Endometrial microvascular endothelial cells (primary cell): ENCODE results near the gene PPID. TPM values are rescaled to one million over a fixed set of nuclear protein-coding genes. Genes with fewer than 3 reads are reported as not detected.
"Not testable (repeated sequence)": the region's sequence is repeated elsewhere in the genome, so short reads cannot be mapped to it uniquely, and the experiment has no call there.

Source experiments
- in situ Hi-C: cut with HindIII; loops from 2 replicates; pipeline ENCODE4 v1.10.0; 2017; ENCODE audit warnings: low sequenced_read_pairs, low pct_unique_long_range_greater_than_20kb; ENCODE audit errors: inconsistent ontology term
- total RNA-seq: library from RNA; depleted of rRNA; stranded (reverse); fragments of >200 nt; gene quantifications from one replicate; pipeline ENCODE4 v1.2.3, GENCODE V29; 2015; ENCODE audit errors: inconsistent ontology term

The PPID gene
- total RNA-seq, 1 donor from 2014 or later, result 37.0 TPM

DNA sequence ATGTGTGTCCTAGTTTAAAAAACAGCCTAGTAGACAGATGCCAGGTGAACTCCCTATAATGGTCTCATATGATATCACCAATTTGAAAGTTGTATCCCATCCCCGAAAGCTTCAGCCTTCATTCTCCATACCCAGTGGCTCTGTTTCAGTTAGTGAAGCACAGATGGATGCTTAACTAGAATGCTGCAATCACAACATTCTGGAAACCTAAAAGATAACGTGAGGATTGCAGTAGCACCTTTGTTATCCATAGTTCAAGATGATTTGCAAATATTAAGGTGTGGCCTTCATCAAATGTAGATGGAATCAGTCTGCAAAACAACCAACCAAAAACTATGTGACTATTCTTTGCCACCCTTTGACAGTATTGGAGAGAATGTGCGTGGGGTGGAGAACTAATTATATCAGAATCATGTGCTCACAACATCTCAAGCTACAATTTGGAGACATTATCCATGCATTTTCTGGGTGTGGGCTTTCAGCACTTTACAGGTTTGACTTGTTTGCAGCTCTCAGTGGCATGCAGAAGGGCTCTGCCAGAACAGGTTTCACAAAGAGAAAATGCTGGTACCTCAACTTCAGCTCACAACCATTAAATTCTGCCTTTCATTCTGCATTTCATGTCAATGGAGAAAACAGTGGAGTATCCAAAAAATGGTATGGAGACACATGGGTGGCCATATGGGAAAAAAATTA, 18.3 kb upstream of the PPID start:
- in situ Hi-C loops, result no loop called here

- in situ Hi-C loops, result no loop called here
Observed at GRCh38 chr4:158739600-158739999, 16.4 kb upstream of the PPID start.

DNA sequence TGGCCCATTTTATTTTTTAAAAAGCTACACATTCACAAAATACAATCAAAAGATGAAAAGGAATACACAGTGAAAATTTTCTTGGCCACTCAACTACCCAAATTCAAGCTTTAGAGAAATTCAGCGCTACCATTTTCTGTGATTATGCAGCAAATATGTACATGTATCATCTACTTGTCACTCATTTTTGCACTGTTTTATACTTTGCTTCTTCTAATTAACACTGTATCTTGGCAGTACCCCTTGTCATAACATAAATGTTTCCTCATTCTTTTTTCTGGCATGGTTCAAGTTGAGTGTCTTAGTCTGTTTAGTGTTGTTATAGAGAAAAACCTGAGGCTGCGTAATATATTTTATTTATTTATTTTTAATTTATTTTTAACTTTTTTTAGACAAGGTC, 15.7 kb upstream of the PPID start:
- in situ Hi-C loops, result no loop called here

DNA sequence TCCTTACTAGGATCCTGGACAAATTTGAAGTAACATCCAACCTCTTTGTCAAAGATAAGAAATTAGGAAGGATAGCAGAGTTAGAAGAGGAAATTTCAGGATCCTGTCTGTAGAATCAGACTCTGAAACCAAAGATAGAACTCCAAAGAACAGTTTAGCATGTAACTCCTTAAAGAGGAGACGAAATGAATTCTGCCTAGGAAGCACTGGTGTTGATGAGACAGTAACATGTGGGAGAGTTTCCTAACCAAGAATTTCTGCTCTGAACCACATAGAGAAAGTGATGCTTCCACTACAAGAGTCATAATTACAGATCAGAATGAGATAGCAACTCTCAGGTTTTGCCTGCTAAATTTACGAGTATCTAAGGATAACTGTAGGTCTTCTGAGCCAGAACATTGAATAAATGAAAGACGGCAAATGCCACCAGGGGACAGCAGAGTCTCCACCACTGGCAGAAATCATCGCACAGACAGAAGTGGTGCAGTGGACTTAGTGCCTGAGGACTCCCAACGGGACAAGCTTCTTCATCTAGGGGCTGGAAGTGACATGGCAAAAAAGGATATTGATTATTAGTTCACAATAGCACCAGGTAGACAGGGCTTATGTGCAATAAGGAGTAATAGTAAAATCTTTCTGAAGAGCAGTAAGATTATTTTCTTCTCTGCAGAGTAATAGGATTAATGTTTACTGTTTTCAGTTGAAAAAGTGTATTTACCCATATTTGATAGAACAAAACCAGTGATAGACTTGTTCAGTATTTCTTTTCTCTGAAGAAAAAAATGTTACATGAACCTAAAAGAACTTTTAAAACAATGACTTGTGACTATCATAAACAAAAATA, 6.7 kb upstream of the PPID start:
- in situ Hi-C loops, result no loop called here

DNA sequence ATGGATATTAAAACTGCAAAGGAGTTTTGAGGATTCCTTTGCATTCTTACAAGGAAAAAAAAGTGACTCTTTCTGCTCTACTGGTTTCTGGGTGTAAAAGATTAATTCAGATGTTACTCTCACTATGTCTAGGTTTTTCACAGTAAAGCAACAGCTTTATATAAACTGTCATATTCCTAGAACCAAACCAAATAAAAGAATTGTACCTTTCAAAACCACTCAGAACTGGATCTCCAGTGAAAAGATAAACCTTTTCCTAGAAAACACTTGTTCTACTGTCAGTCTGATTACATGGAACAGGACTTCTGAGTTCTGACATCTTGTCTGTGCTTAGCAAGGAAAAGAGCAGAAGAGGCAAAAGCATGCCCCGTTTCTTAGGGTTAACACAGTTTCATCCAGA, 5.0 kb upstream of the PPID start:
- in situ Hi-C loops, result no loop called here

GRCh38 chr4:158726633-158727032, 3.4 kb upstream of the PPID start:
- in situ Hi-C loops, result no loop called here

DNA sequence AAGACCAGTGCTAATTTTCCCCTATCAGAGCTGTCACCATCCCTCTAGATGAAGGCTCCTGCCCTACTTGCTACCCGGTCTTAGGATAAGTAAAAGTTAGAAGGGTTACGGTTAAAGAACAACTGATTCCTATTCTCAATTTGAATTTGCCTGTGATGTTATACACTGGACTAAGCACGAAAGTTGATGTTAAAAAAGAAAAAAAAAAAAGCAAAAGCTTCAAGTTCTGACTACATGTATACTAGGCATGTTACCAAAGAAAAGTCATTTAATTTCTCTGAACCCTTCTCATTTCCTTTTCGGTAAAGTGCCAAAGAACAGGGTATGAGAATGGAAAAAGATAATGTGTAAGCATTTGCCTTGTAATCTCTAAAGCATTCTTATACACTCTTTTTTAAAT, 1.4 kb upstream of the PPID start:
- in situ Hi-C loops, result no loop called here

DNA sequence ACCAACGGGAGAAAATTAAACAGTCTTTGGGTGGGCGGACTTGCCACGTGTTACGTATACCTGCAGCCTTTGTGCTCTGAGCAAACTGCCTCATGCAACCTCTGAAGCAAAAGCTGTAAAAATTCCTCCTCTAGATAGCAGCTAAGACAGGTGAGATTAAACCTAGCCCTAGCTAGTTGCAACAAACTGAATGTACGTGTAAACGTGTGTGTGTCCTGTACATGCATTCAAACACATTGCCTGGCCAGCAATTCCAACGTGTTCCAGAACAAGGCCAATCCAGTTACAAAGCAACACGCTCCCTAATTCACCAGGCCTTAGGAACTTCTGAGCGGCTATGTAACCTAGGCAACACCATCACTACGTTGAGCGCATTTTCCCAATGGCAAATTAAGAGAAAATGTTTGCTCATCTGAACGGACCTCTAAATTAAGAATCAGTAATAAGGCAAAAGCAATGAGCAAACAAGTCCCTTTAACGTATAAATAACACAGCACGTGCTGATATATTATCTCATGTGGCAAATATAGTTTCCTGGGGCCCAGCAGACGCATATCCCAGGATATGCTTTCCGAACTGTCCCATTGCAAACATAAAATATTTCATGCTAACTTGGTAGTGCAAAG, 792 bp downstream of the PPID start:
- in situ Hi-C loops, result no loop called here

DNA sequence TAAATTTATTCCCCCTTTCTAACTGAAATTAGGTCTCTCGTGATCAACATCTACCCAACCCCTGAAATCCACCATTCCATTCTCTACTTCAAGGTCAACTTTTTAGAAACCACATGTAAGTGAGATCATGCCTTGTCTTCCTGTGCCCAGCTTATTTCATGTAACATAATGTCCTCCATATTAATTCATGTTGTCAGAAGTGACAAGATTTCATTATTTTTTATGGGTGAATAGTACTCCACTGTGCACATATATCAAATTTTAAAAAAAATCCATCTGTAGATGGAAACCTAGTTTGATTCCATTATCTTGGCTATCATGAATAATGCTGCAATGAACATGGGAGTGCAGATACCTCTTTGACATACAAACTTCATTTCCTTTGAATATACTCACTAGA, 1.5 kb downstream of the PPID start:
- in situ Hi-C loops, result no loop called here

- in situ Hi-C loops, result no loop called here
Observed at GRCh38 chr4:158715802-158716201, 7.4 kb downstream of the PPID start.

DNA sequence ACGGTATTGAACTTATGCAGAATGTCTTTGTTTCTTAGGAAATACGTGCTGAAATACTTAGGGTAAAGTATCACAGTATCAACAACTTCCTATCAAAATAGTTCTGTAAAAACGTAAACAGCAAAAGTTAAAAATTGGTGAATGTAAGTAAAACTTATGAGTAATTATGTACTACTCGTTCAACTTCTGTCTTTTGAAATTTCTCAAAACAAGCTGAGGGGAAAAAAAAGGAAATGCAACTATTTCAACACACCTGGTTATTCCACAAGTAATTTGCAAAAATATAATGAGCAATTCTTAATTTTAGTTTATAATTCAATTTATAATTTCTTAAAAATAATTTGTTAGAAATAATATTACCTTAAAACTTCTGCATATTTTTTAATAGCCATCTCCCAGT, 8.3 kb downstream of the PPID start:
- in situ Hi-C loops, result no loop called here

- in situ Hi-C loops, result not testable (repeated sequence)
Observed at GRCh38 chr4:158712622-158713021, 10.6 kb downstream of the PPID start.

GRCh38 chr4:158710814-158711213, 12.4 kb downstream of the PPID start:
- in situ Hi-C loops, result no loop called here

DNA sequence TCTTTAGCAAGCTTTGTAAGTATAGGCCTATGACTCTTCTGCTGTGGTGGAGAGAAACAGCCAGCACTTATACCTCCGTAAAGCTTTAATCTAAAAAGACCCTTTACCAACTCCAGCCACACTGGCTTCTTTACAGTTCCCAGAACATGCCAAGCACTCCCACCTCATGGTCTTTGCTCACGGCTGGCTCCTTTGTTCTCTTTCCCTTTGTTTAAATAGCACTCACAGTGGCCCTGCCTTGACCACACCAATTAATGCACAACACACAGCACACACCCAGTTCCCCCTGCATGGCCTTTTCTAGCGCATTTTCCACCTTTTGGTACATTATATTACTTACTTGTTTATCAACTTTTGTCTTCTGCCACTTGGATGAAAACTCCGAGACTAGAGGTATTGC, 18.9 kb downstream of the PPID start:
- in situ Hi-C loops, result no loop called here

GRCh38 chr4:158688813-158689212, 34.4 kb downstream of the PPID start:
- in situ Hi-C loops, result no loop called here

GRCh38 chr4:158682066-158682465, 41.1 kb downstream of the PPID start:
- in situ Hi-C loops, result no loop called here

- in situ Hi-C loops, result no loop called here
Observed at GRCh38 chr4:158681629-158682028, 41.6 kb downstream of the PPID start.

DNA sequence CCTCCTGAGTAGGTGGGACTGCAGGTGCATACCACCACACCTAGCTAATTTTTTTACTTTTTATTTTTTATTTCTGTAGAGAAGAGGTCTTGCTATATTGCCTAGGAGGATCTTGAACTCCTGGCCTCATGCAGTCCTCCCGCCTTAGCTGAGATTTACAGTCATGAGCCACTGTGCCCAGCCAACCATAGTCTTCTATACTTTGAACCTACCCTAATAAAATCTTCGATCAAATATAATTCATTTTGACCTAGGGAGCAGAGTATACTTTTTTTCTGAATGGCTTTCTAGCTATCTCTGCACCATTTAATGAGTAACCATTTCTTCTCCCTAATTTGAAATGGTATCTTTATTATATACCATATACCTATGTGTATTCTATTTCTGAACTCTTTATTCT, 44.4 kb downstream of the PPID start:
- in situ Hi-C loops, result no loop called here

DNA sequence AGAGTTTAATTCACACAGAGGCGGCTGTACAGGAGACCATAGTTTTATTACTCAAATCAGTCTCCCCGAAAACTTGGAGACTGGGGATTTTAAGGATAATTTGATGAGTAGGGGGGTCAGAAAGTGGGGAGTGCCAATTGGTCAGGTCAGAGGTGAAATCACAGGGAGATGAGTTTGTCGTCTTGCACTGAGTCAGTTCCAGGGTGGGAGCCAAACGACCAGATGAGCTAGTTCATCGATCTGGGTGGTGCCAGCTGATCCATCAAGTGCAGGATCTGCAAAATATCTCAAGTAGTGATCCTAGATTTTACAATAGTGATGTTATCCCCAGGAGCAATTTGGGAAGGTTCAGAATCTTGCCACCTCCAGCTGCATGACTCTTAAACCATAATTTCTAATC, 47.1 kb downstream of the PPID start:
- in situ Hi-C loops, result no loop called here

DNA sequence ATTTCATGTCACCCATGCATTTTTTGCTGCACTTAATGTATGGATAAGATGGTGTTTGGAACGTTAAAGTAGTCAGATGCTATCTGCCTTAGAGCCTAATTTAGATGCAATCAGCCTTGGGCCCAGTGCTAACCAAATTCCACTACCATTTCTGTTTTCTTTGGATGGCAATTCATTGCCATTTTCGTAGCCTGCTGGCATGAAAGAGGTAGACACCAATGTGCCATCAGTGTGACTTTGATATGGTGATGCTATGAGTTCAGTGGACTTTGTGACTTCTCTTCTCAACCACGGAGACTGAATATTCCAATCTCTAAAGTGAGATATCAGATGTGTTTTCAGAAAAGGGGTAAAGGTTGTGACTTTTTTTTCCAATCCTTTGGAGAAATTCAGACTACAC, 49.6 kb downstream of the PPID start:
- in situ Hi-C loops, result no loop called here
